HepG2 (cell line): ENCODE measurements around the gene OPN3. TPM values are rescaled to one million over a fixed set of nuclear protein-coding genes. Genes with fewer than 3 reads are reported as not detected.

Source experiments
- NCOA1 ChIP-seq: sonication (generic); formaldehyde crosslinking; IDR thresholded peaks from 2 replicates; pipeline ENCODE4 v1.9.0; 2021; ENCODE audit warnings: missing genetic modification reagents
- NPAS2 ChIP-seq: sonication (generic); formaldehyde crosslinking; IDR thresholded peaks from 2 replicates; pipeline ENCODE4 v1.8.0; 2022; ENCODE audit warnings: mild to moderate bottlenecking, missing genetic modification reagents, borderline replicate concordance
- ZNF138 ChIP-seq: sonication (generic); formaldehyde crosslinking; IDR thresholded peaks from 2 replicates; pipeline ENCODE4 v1.5.0; 2020; ENCODE audit warnings: mild to moderate bottlenecking, low read depth, missing genetic modification reagents
- ZSCAN30 ChIP-seq: sonication (generic); formaldehyde crosslinking; IDR thresholded peaks from 2 replicates; pipeline ENCODE4 v1.5.0; 2020; ENCODE audit warnings: mild to moderate bottlenecking, missing genetic modification reagents
- polyA plus RNA-seq, 8 experiments: library from polyadenylated mRNA; depleted of rRNA in 3 of 8; stranded (reverse) in 7 of 8; unstranded in 1 of 8; fragments of >200 nt; fragmentation: Illumina TruSeq in 4 of 8; extraction: Trizol in 4 of 8; gene quantifications; 2 replicates each; pipeline versions ENCODE4 v1.2.1 to v1.2.3, GENCODE V29; 2011 to 2016; ENCODE audit warnings: low read depth in 4 of 8, missing spikeins in 1 of 8, mixed read lengths in 1 of 8; ENCODE audit not compliant: insufficient read depth in 1 of 8
- total RNA-seq, 5 experiments: library from RNA; depleted of rRNA; stranded (reverse); fragments of >200 nt; fragmentation: Illumina TruSeq; extraction: Trizol; gene quantifications; 2 replicates each; pipeline ENCODE4 v1.2.3, GENCODE V29; 2016; ENCODE audit warnings: low read depth in 1 of 5
- TF ChIP-seq, protein P1 (sequence below): sonication (generic); formaldehyde crosslinking; IDR thresholded peaks from 2 replicates; pipeline ENCODE4 v1.5.1; 2020; ENCODE audit warnings: mild to moderate bottlenecking, missing genetic modification reagents, borderline replicate concordance
- TF ChIP-seq, protein P2 (sequence below): IDR thresholded peaks from 2 replicates; pipeline ENCODE4 v1.6.1; 2016
- TF ChIP-seq, protein P3 (sequence below): IDR thresholded peaks from 2 replicates; pipeline ENCODE4 v1.6.1; 2012; ENCODE audit warnings: inconsistent platforms

OPN3 gene
- total and polyA plus RNA-seq, 2 of the 13 experiments (the other 11 are each of a cell fraction or from before 2014, with no cell fraction given), result 17.4 to 23.0 TPM

DNA sequence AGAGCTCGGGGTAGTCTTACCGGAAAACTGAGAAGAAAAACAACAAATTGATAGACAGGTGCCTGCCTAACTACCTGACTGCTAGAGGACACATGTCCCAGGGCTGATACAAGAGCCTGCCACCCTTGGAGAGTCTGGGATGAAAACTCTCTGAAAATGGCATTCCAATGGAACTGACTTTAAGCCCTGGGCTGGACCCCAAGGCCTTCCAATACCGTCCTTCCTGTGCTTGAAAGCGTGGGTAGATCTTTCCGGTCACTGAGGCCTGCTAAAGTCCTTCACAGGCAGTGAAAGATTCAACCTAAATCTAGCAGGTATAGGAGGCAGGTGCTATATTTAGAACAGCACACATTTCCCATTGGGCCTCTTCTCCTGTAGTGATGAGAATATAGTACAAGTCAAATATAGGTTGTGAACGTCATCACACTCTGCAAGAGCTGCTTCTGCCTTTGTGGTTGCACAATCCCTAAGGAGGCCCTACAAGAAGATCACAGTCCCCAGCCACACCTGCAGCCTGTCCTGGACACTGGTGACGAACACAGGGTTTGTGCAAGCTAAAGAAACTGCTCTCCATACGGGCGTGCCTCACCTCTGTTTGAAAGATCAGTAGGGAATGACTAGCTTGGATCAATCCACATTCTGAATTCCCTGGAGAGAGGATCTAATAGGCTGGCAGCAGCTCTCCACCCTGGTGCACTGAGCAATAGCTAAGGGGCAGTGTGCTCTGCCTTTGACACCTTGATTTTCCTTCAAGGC lies 876 bp upstream of the OPN3 start (continued):
- TF ChIP-seq, protein P1, sequence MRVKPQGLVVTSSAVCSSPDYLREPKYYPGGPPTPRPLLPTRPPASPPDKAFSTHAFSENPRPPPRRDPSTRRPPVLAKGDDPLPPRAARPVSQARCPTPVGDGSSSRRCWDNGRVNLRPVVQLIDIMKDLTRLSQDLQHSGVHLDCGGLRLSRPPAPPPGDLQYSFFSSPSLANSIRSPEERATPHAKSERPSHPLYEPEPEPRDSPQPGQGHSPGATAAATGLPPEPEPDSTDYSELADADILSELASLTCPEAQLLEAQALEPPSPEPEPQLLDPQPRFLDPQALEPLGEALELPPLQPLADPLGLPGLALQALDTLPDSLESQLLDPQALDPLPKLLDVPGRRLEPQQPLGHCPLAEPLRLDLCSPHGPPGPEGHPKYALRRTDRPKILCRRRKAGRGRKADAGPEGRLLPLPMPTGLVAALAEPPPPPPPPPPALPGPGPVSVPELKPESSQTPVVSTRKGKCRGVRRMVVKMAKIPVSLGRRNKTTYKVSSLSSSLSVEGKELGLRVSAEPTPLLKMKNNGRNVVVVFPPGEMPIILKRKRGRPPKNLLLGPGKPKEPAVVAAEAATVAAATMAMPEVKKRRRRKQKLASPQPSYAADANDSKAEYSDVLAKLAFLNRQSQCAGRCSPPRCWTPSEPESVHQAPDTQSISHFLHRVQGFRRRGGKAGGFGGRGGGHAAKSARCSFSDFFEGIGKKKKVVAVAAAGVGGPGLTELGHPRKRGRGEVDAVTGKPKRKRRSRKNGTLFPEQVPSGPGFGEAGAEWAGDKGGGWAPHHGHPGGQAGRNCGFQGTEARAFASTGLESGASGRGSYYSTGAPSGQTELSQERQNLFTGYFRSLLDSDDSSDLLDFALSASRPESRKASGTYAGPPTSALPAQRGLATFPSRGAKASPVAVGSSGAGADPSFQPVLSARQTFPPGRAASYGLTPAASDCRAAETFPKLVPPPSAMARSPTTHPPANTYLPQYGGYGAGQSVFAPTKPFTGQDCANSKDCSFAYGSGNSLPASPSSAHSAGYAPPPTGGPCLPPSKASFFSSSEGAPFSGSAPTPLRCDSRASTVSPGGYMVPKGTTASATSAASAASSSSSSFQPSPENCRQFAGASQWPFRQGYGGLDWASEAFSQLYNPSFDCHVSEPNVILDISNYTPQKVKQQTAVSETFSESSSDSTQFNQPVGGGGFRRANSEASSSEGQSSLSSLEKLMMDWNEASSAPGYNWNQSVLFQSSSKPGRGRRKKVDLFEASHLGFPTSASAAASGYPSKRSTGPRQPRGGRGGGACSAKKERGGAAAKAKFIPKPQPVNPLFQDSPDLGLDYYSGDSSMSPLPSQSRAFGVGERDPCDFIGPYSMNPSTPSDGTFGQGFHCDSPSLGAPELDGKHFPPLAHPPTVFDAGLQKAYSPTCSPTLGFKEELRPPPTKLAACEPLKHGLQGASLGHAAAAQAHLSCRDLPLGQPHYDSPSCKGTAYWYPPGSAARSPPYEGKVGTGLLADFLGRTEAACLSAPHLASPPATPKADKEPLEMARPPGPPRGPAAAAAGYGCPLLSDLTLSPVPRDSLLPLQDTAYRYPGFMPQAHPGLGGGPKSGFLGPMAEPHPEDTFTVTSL, result peak; percentile 45; the same call in 1 of the 2 replicates
- TF ChIP-seq, protein P2, sequence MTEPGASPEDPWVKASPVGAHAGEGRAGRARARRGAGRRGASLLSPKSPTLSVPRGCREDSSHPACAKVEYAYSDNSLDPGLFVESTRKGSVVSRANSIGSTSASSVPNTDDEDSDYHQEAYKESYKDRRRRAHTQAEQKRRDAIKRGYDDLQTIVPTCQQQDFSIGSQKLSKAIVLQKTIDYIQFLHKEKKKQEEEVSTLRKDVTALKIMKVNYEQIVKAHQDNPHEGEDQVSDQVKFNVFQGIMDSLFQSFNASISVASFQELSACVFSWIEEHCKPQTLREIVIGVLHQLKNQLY, result no peak
- no peak for TF ChIP-seq NPAS2
- no peak for TF ChIP-seq NCOA1 (CRISPR knock-in tag)
- TF ChIP-seq ZNF138 (CRISPR knock-in tag), result no peak
- no peak for TF ChIP-seq ZSCAN30
- TF ChIP-seq, protein P3, sequence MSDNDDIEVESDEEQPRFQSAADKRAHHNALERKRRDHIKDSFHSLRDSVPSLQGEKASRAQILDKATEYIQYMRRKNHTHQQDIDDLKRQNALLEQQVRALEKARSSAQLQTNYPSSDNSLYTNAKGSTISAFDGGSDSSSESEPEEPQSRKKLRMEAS, result peak; percentile 8; the same call in 1 of the 2 replicates
